ENCODE measurements around the gene TSSK2.
A peak's percentile ranks its signal among the peaks of the same experiment; 100 is the strongest.

The TSSK2 gene

DNA sequence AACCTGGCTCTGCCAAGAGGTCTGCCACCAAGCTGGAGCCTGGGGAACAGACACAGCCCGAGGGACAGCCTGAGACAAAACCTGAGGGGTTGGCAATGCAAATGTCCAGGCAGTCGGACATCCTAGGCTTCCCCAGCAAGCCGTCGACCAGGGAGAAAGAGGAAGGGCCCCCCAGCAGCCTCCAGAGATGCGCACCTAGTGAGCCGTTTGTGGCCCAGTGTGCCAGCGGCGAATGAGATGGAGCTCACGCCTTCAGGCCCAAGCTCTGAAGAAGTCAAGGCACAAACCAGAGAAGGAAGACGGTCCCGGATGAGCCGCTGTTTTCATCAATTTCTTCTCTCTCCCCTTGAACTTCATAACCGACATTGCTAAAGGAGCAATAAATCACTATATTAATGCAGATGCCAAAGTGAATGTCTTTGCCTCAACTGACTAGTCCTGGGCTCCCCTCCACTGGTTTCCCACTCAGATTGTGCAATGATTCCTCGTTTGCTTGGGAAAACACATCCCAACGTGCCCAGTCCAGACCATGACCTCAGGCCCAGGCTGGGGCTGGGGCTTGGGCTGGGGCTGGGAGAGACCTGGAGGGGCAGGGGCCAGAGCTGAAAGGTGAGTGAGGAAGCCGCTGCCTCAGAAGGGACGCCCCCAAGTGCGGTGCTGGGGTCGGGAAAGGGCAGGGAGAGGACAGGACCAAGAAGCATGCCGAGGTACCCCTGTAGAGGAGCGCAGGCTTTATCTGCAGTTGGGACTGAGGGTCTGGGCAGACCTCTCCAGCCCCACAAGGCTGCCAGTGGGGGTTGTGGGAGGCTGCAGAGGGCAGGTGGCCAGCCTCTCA is 5.4 kb upstream of the TSSK2 start:
- no peak for DNase-seq

- no peak for DNase-seq
These were observed 4.5 kb upstream of the TSSK2 start for GRCh38 chr22:19126309-19127273.

DNA sequence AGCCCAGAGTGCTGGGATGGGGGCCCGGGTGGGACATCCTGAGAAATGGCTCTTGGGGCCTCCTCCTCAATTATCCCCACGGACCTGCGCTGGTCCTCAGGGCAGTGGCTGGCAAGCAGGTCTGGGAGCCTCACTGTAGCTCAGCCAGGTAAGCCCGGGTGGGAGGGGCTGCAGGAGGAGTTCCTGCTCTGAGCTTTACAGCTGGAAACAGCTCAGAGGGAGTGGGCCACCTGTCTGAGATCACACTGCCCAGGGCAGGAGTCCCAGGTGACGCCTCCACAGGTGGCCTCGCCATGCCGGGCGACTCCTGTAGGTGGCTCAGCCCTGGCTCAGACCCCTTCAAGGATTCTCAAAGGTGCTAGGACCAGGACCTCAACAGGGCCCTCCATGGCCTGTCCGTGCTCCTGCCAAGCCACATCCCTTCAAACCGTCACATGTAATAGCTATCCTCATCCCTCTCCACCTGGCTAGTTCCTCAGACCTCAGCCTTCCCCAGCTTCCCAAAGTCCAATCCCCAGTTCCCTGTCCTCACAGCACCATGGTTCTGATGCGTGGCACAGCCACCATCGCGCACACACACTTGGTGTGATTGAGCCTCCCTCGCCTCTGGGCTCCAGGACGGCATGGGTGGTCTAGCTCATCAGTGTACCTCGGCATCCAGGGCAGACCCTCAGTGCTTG is 3.6 kb upstream of the TSSK2 start:
- no peak for DNase-seq

- no peak for DNase-seq
These were observed 3.1 kb upstream of the TSSK2 start for GRCh38 chr22:19128009-19128401.

- no peak for DNase-seq
These were observed 2.0 kb upstream of the TSSK2 start for GRCh38 chr22:19128946-19129727.

DNA sequence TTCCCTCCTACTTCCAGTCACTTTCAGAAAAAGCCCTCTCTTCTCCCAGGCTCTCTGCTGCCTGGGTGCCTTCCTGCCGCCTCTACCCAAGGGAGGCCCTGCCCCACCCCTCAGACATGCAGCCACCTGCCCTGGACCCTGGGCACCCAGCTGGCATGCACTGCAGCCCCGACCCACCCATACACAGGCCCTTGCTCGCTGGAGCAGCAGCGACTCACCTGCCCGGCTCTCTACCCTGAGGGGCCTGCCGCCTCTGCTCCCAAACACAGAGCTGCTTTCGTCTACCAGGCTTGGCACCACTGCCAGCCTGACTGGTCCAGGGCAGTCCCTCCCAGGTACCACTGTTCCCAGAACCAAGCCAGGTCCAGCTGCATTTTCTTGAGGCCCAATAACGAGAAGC is 1.2 kb upstream of the TSSK2 start:
- no peak for DNase-seq

- DNase-seq: no peak
These were observed 542 bp downstream of the TSSK2 start for GRCh38 chr22:19131685-19132015.

GRCh38 chr22:19132153-19132552 is 1.0 kb downstream of the TSSK2 start:
- DNase-seq: no peak

DNA sequence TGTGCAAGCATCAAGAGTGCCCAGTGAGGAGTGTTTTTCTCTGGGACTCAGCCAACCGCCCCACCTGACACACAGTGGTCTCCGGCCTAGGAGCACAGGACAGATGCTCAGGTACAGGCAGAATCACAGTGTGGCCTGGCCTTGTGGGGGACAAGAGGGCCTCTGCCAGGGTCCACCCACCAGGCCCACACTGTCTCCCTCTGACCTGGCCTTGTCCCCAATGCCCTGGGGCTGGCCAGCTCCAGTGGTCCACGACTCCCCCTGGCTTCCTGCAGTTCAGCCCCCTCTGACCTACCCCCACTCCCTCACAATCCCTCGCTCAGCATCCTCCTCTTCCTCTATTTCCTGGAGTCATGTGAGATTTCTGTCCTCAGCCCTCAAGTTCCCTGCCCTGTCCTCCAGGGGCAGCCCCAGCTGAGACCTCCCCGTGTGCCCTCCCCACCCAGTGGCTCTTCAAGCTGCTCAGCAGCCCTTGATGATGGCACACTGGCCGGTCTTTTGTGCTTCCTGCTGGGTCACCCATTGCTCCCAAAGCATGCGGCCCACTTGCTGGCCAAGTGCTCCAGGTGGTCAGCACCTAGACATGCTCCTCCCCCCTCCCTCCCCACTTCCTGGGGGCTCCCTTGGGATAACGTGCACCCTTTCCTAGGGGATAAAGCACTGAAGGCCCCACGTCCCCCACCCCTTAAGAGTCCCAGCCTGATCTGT is 1.7 kb downstream of the TSSK2 start:
- no peak for DNase-seq

GRCh38 chr22:19133561-19133960 is 2.5 kb downstream of the TSSK2 start:
- no peak for DNase-seq

DNA sequence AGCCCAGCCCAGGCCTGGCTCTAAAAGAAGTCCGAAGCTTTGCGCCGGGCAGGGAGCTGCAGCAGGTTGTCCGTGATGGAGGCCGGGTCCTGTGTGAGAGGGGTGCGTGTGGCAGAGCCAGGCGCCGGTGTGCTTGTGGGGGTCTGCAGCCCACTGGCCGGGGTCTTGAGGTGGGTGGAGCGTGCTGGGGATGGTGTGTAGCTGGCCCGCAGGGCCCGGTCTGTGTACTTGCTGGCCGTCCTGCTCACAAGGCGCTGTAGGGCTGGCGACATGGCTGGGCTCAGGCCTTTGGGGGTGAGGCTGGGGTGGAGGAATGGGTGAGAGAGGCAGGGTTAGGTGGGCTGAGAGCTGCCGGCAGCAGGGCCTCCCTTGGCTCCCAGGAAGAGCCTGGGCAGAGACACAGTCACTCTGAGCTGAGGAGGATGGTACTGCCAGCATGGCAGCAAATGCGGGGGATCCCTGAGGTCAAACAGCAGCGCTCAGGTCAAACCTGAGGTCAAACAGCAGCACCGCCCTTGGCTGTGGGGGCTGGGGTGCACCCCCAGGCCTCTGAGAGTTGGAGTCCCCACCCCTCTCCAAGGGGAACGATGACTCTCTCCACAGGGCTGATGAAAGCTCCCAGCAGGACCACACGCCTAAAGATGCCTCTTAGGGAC is 3.2 kb downstream of the TSSK2 start:
- DNase-seq: no peak

GRCh38 chr22:19134874-19135273 is 3.8 kb downstream of the TSSK2 start:
- no peak for DNase-seq

- no peak for DNase-seq
These were observed 5.8 kb downstream of the TSSK2 start for GRCh38 chr22:19136915-19137314.

DNA sequence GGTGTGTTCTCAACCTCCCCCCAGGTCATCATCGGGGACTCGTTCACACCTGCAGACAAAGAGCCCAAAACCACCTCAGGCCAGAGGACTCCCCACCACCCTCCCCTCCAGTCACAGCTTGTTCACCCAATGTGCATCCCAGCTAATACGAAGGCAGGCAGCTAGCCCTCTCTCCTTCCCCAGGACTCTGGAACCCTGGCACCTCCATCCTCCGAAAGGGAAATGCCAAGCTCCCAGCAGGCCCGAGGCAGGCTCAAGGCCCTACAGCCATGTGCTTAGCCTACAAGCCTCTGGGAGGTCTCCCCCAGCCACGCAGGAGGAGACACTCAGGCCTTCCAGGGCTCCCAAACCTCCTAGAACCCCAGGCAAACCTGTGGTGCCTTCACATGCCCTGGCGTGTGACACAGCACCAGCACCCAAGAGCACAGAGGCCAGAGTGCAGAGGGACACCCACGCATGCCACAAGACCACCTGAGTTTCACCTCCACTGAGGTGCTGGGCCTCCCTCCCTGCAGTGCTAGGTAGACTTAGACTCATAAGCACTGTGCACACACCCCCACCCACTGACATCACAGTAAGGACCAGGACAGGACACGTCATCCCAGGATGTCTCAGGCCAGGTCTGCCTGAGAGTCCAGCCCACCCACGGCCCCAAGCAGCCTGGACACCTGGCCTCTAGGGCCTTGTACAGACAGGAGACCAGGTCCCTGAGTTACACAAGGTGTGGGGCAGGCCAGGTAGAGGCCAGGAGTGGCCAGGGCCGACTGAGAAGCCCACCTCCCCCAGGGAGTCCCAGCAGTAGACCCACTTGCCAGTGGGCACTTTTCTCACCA is 6.5 kb downstream of the TSSK2 start:
- no peak for DNase-seq

DNA sequence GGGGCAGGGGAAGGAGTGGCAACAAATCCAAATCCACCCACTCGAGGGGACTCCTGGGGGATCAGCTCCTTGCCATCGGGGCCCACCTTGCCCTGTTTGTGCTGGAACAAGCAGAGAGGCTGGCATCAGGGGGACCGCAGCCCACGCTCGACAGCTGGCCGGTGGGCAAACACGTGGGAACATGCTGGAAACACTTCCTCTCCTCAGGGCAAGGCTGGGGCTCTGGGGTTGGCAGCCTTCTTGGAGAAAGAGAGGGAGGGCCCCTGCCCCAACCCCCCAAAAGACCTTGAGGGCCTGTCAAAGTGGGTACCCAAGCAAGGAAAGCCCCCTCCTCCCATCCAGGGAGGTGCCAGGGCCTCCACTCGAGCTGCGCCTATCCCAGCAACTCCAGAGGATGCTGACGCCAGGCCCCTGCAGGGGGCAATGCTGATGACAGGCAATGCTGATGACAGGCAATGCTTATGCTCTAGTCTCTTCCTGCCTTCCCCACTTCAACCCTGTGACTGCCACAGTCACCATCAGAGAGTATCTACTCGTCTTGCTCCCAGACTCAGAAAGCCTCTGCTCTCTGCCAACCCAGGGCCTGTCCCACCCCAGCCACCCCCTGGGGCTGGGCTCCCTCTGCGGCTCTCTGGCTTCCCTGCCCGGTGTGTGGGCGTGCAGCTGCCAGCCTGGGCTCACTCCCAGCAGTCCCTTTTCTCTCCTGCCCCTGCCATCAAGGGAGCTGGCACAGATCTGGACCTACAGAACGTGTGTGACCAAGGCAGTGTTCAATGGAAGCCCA is 7.3 kb downstream of the TSSK2 start:
- DNase-seq: no peak

GRCh38 chr22:19139001-19139356 is 7.9 kb downstream of the TSSK2 start:
- DNase-seq: no peak

- DNase-seq: no peak
These were observed 8.9 kb downstream of the TSSK2 start for GRCh38 chr22:19139974-19140373.

GRCh38 chr22:19142394-19142793 is 11.3 kb downstream of the TSSK2 start:
- DNase-seq: no peak

DNA sequence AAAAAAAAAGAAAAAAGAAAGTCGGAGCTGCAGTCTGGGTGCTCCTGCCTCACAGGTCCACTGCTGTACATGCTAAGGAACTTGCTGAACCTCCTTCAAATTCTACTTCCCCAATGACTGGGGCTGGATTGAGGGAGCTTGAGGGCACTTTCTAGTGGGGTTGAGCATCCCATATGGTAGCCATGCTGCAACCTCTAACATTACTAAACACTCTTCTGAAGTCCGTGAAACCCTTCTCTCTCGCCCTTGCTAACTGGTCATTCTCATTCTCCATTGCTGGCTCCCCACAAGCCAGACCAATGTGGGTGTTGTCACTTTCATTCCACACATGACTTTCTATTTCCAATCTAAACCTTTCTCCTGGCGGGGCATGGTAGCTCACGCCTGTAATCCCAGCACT is 12.1 kb downstream of the TSSK2 start:
- no peak for DNase-seq

DNA sequence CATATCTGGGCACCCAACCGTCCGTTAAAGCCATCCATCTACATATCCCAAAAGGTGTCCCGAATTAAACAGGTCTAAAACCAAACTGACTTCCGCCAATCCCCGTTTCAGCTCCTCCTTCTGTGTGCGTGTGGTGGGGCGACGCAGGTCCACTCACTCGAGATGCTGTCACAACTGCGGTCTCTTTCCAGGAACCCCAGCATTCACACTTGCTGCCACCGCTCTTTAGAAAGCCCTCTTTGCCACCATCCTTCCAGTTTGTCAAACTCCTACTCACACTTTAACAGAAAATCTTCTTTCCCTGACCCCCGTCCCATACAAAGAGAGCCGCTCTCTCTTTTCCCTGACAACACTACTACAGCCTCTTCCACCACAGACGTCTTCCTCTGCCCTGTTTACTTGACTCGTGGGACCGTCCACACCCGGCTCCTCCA is 12.9 kb downstream of the TSSK2 start:
- peak; percentile 43 for DNase-seq
